ENCODE data around the gene UCP1.

The UCP1 gene

GRCh38 chr4:140600408-140600807, 31.6 kb upstream of the UCP1 start:
- DNase-seq, result no peak
- TF ChIP-seq CTCF (IDR thresholded peaks at IDR 0.05), result no peak
- H3K27me3 ChIP-seq, result no peaks in the 10 kb centered on the region
- H3K27ac ChIP-seq, result no peak overlapping the region
- intact Hi-C loops (cut with DNase I; ENCODE audit: low total_unique reads), result loop anchor here (10.0 kb wide), 1 partner anchor 236 kb away; no protein-coding TSS in a partner anchor
- H3K36me3 ChIP-seq, result no peaks in the 10 kb centered on the region
- no peaks in the 10 kb centered on the region for H3K4me1 ChIP-seq
- H3K9me3 ChIP-seq, result no peaks in the 10 kb centered on the region
- H3K4me3 ChIP-seq, result no peak overlapping the region

GRCh38 chr4:140595065-140595464, 26.3 kb upstream of the UCP1 start:
- no peak for TF ChIP-seq CTCF (IDR thresholded peaks at IDR 0.05)
- Histone ChIP-seq H3K27me3 (no peaks in the 10 kb centered on the region), H3K4me3 (no peak overlapping the region), H3K36me3 (no peaks in the 10 kb centered on the region), H3K4me1 (no peaks in the 10 kb centered on the region), H3K9me3 (no peaks in the 10 kb centered on the region), H3K27ac (no peak overlapping the region)
- no peak for DNase-seq
- intact Hi-C loops (cut with DNase I; ENCODE audit: low total_unique reads), result no loop called here

- no peaks in the 10 kb centered on the region for H3K9me3 ChIP-seq
- H3K4me3 ChIP-seq, result no peak overlapping the region
- intact Hi-C loops (cut with DNase I; ENCODE audit: low total_unique reads), result no loop called here
- no peaks in the 10 kb centered on the region for H3K36me3 ChIP-seq
- H3K4me1 ChIP-seq, result peaks cover 0 to under 1% (median 0%) of the 10 kb centered on the region in 4 donors
- no peak overlapping the region for H3K27ac ChIP-seq
- no peak for DNase-seq
- H3K27me3 ChIP-seq, result peaks cover 0 to 7% of the 10 kb centered on the region in 2 donors
- no peak for TF ChIP-seq CTCF (IDR thresholded peaks at IDR 0.05)
Measured at GRCh38 chr4:140584439-140584838, 15.7 kb upstream of the UCP1 start.

- intact Hi-C loops (cut with DNase I; ENCODE audit: low total_unique reads), result no loop called here
- no peaks in the 10 kb centered on the region for H3K9me3 ChIP-seq
- no peaks in the 10 kb centered on the region for H3K36me3 ChIP-seq
- no peak overlapping the region for H3K27ac ChIP-seq
- peaks cover 0 to 5% (median 0%) of the 10 kb centered on the region in 4 donors for H3K4me1 ChIP-seq
- peaks cover 0 to 18% of the 10 kb centered on the region in 2 donors for H3K27me3 ChIP-seq
- no peak overlapping the region for H3K4me3 ChIP-seq
- no peak for DNase-seq
- TF ChIP-seq CTCF (IDR thresholded peaks at IDR 0.05), result no peak
Measured at GRCh38 chr4:140581078-140581477, 12.3 kb upstream of the UCP1 start.

GRCh38 chr4:140579278-140579677, 10.5 kb upstream of the UCP1 start:
- peaks cover 0 to 18% of the 10 kb centered on the region in 2 donors for H3K27me3 ChIP-seq
- intact Hi-C loops (cut with DNase I; ENCODE audit: low total_unique reads), result no loop called here
- H3K36me3 ChIP-seq, result no peaks in the 10 kb centered on the region
- TF ChIP-seq CTCF (IDR thresholded peaks at IDR 0.05), result no peak
- no peak for DNase-seq
- H3K27ac ChIP-seq, result no peak overlapping the region
- no peak overlapping the region for H3K4me3 ChIP-seq
- peaks cover 0 to 5% (median 0%) of the 10 kb centered on the region in 4 donors for H3K4me1 ChIP-seq
- no peaks in the 10 kb centered on the region for H3K9me3 ChIP-seq

GRCh38 chr4:140575489-140575888, 6.7 kb upstream of the UCP1 start:
- Histone ChIP-seq H3K4me1 (peaks cover 0 to 5% (median 0%) of the 10 kb centered on the region in 4 donors), H3K36me3 (no peaks in the 10 kb centered on the region), H3K9me3 (peaks cover 0 to 15% (median 9%) of the 10 kb centered on the region in 3 donors), H3K4me3 (no peak overlapping the region), H3K27me3 (peaks cover 0 to 29% of the 10 kb centered on the region in 2 donors), H3K27ac (no peak overlapping the region)
- TF ChIP-seq CTCF (IDR thresholded peaks at IDR 0.05), result no peak
- DNase-seq, result no peak
- intact Hi-C loops (cut with DNase I; ENCODE audit: low total_unique reads), result no loop called here
